Activated CD4-positive, alpha-beta T cell treated with anti-CD3 and anti-CD28 coated beads, Interleukin-2, Interleukin-4, amounts not matched to agents 100 ng/mL and 50 ng/mL, durations not matched to agents 16 hours and 8 hours (primary cell): Measurements from ENCODE around the gene GPR82.
A peak's percentile ranks its signal among the peaks of the same experiment; 100 is the strongest.
"Not testable (repeated sequence)": the region's sequence is repeated elsewhere in the genome, so short reads cannot be mapped to it uniquely, and the experiment has no call there.

Source experiments
- DNase-seq: peaks from one replicate; pipeline ENCODE4 v3.0.0-alpha.2; 2020; ENCODE audit warnings: low spot score

Gene GPR82

DNA sequence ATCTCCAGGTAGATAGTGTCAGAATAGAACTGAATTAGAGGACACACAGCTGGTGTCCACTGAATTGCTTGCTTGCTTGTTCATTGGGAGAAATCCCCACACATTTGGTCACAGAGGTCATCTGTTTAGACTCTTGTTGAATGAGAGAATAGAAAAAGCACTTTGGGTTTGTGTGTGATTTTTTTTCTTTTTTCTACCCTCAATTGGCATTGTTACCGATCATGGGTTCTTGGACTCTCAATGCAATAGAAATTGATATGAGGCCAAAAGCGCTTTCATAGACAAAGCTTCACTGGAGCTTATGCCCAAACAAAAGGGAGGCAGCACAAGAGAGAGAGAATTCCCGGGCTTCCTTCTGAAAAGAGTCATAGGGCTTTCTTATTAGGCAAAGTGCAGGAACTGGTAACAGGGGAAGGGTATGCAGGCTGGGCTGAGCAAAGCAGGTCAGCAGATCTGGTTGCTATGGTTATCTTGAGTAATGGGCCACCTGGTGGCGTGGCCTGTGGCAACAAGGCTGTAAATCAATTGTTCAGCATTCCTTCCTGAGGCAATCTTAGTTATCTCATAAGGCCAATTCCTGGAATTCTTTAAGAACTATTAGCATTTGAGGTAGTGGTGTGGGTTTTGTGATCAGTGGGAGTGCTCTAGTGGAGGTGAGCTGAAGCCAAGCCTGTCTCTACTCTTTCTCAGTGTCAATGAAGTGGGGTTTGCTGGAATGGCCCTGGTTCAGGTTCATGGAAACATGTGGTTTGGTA, 5.3 kb upstream of the GPR82 start:
- DNase-seq, result no peak

DNA sequence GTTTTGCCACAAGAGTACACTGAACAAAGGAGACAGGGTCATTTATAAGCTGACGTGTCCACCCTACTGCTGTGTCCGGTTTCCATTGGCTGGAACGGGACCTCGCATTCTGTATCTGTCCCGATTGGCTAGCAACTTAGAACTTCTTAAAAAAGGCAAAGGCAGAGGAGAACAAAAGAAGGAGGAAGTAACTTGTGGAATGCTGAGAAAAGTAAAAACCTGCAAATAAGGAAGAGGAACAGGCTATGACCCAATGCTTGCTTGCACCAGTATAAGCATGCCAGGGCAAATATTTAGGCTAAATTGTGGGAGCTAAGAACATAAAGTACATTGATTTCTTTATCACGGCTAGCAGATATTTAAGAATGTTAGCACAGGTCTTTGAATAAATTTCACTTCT, 4.4 kb upstream of the GPR82 start:
- DNase-seq, result not testable (repeated sequence)

DNA sequence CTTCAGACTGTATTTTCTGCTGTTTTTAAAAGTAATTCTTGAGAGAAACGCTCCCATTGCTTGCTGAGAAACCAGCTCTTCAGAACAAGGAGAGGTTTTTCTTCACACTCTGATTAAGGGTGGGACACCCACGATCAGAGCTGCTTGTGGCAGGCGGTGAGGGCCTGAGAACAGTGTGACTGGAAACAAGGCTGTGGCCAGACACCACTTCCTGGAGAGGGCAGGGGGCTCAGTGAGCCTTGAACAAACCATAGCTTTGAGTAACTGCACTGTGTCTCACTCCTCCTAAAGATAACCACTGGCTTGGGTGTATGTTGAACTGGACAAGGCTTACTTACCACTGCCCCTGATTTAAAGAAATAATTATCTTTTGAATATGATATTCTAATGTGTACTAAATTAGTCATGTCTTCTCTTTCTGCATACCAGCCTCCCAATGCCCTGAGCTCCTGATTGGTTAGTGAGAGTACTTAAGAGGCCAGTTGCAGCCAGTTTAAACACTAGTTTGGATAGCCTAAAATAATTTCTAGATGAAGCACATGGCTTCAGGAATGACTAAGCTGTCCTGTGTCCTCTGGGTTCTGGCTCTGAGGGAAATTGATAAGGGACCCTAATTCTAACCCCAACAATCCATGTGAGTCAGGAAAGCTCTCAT, 3.7 kb upstream of the GPR82 start:
- peak; percentile 58 for DNase-seq

DNA sequence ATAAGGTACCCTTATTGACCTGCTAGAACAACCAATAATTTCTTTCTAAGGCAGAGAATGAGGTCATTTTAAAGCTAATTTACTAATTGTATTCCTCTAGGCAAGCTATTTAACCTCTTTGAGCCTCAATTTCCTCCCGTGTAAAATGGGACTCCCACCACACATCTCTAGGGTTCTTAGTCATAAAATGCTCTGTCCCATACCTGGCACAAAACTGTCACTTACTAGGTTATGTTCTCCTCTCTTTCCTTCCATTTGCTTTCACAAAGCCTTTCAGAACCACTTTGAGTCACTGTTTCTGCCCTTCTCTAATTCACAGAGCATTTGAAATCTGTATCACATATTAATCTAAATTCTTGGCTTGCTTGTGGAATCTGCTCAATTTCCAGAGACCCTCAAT, 2.4 kb upstream of the GPR82 start:
- DNase-seq, result peak; percentile 42

DNA sequence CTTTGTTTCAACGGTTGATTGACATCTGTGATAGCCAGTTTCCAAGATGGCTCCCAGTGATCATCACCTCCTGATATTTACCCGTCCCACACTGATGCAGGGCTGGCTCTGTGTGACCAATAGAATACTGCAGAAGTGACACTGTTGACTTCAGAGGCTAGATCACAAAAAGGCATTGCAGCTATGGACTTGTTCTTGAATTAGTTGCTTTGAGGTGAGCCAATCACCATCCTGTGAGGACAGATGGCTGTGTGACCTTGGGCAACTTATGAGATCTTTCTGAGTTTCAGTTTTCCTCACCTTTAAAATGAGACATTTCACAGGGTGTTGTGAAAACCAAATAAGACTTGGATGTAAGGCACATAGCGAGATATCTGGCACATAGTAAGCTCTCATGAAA, 1.8 kb upstream of the GPR82 start:
- DNase-seq, result peak; percentile 36

DNA sequence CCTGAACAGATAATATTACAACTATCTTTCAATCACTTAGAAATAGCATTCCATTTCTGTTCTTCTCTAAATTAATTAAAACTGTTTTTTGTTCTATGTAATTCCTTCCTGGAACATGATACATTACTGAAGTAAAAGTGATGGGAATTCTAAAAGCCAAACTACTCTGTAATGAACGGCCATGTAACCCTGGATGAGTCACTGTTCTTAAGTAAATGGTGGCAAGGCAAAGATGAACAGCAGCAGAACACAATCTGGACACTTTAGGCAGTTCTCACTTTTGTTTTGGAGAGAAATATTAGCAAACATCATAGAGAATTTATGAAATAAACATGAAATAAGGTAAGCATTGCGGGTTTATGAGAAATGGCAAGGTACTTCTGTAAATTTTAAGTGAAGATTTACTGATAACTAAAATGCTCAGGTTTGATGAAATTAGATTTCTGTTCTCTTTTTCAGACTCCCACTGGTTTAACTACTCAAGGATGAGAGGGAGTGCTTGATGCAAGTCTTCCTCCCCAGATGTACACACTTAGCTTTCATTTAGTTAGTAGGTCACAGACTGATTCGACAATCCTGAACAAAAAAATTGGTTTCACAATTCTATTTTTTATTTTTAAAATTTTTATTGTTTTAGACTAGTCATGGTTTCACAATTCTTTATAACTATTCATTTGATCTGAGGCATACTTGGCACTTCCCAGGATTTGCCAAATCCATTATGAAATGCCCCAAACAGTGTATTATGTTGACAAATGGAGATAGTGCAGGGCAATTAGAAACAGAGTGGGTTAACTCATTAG, 964 bp upstream of the GPR82 start:
- DNase-seq, result no peak

DNA sequence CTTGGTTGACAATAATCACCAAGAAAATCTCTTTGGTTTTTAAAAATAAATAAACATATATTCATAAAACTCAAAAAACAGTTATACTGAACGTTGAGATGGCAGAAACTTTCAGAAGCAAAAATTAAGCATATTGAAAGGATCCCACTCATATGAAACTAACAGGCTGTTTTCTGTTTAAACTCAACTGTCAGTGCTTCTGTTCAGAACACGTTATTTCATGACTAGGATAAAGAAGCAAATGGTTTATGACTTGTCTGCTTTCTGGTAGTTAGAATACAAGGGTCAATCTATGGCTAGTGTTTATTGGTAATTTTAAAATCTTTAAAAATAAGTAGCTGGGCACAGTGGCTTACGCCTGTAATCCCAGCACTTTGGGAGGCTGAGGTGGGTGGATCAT, 4.1 kb downstream of the GPR82 start:
- no peak for DNase-seq

DNA sequence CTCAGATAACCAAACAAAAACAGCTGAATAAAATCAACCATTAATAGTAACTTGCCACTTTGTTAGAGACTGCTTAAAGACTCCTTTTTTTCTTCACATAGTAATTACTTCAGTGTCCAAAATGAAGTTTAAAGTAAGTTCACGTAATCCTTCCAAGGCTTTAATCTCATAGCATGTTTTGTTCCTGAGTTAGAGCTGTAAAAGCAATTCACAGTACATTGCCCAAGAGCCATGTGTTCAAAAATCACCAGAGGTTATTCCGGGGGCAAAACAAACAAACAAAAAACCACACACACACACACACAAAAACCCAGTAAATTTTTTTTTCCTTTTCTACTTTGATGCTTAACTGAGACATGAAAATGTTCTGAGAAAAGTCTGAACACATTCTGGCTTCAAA, 6.1 kb downstream of the GPR82 start:
- no peak for DNase-seq

DNA sequence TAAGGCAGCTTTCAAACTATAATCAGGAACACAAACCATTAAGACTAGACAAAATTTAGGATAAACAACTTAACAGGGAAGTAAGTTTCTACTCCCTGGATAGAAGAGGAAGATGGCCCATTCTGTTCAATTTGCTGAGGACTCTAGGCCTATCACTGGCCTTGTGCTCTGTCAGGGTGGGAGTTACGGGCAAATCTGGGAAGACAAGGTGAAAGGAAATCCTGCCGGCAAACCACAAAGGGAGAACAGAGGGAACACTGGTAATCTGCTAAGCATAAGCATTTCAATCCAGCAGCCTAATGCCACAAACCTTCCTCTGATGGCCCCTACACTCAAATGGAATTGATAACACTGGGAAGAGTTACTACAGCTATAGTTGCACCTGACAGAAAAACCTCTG, 8.3 kb downstream of the GPR82 start:
- DNase-seq, result no peak

DNA sequence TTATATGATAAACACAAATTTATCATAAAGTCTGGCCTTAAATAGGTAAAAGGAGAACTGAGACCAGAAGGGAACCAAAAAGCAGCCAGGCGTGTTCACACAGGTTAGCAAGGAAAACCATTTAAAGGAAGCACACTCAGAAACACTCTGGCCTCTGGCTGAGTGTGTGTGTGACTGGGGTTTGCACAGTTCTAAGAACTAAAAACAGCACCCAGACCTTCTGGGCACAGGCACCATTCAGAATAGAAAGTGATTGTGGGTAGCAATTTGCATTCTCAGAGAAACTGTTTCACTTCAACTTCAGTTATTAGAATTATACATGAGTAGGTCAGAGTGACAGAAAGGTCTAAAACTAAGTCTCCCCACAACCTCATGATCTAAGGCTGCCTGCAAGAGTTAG, 10.0 kb downstream of the GPR82 start:
- peak; percentile 63 for DNase-seq

DNA sequence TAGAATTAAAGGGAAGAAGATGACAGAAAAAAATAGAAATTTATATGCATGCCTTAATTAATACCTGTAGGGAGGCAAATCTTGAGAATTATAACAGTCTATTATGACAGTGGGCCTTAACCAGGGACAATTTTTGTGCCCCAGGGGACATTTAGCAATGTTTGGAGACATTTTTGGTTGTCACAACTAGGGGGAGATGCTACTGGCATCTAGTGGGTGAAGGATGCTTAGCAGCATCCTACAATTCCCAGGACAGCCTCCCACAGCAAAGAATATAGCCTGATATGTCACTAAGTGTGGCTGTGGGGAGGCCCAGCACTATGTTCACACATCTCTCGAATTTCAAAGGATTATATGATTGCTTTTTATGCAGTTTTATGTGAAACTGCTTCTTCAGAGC, 10.5 kb downstream of the GPR82 start:
- DNase-seq, result peak; percentile 26

DNA sequence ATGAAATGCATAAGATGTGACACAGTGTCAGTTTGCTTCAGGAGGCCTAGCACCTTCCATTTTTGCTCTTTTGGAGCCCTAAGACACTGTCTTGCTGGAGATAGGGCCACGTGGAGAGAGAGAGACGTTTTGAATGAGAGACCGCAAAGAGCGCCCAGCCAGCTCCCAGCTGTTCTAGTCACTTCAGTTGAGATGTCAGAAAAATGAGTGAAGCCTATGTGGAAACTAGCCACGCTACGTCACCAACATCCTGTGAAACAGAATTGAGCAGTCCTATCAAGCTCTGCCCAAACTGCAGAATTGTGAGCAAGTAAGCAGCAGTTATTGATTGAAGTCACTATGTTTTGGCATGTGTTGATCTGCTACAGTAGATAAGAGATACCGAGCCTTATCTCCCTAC, 13.1 kb downstream of the GPR82 start:
- peak; percentile 36 for DNase-seq

DNA sequence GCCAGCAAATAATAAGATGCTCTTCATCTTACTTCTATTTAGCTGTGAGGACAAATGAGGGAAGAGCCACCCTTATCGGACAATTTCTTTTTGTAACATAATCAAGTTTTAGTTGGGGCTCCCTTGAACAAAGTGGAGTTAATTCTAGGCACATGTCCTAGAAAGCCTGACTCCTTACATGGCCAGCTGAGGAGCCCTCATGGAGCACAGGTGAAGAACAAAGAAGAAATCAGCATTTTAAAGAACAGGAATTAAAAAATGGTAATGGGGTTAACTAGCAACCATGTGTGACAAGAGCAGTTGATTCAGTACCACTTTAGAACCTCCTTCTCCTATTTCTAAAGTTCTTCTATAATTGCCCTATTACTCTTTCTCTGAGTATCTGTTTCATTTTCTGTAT, 15.9 kb downstream of the GPR82 start:
- no peak for DNase-seq

DNA sequence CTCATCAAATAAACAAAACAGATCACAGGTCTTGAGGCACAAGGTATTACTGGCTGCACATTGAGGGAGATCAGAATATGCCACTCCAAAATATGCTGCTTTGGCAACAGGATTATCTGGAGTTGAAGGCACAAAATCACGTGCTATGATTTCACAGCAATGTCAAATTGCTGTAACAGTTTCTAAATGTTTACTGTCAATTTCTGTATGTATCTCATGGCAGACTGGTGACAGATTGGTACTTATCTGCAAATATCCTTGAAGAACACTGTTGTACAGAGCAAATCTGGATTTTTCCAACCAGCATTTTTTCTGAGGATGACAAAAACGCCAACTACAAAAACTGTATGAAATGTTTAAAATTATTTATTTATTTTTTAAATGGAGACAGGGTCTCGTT, 26.7 kb downstream of the GPR82 start:
- DNase-seq, result no peak

DNA sequence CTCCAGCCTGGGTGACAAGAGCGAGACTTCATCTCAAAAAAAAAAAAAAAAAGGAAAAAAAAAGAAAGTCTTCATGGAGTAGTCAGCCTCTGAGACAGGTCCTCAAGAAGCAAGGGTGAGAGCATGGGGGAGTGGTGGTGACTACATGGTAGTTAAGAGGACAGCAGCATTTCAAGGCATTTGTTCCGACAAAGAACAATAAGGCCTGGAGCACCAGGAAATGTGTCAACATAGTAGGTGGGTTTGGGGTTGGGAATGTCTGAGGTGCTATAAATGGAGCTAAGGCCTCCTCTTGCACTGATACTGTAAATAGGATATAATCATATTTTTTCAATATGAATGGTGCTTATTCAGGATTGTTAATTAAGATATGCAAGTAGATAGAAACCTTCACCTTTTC, 34.4 kb downstream of the GPR82 start:
- no peak for DNase-seq

DNA sequence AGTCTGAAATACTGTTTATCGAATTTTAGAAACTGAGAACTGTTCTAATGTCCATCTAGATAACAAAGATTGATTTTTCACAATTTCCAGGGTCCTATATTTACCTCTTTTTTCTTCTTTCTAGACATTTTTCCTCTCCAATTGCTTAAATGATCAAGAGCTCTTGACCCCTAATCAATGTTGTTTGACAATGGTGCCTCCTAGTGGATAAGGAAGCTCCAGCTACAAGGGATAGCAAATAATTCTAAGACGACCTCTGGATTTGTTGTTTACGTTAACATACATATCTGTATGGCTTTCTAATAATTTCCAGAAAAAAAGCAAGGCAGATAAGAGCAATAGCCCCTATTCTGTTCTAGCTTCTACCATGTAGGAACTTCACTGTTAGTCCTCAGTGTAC, 35.8 kb downstream of the GPR82 start:
- peak; percentile 50 for DNase-seq

DNA sequence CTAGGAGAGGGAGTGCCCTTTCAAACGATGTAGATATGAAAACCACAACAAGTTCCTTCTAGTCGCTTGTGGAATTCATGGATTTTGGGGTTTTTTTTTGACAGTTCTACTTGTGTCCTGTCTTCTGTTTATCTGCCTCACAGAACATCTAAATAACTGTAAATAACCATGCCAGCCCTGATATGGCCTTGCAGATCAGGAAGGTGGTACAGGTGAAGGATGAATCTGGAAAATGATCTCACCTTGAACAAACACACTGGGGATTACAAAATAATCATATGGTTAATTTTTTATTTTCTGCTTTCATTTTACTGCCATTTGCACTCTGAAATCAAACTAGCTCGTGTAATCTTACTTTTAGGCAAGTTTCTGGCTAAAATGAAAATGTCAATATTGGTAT, 37.2 kb downstream of the GPR82 start:
- DNase-seq, result no peak

DNA sequence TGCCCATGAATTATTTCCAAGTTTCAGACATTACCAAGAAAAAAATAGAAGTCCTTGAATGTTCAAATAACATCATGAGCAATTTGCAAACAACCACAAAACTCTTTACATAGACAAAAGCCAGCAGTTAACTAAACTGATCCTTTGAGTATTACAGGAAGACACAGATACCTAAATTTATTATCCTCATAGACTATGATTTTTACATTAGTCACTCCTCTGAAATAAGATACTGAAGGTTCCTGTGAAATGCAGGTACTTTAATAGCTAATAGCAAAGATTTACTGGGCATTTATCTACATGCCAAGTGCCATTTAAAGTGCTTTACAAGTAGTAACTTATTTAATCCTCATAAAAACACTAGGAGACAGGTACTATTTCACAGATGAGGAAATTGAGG, 37.7 kb downstream of the GPR82 start:
- no peak for DNase-seq

DNA sequence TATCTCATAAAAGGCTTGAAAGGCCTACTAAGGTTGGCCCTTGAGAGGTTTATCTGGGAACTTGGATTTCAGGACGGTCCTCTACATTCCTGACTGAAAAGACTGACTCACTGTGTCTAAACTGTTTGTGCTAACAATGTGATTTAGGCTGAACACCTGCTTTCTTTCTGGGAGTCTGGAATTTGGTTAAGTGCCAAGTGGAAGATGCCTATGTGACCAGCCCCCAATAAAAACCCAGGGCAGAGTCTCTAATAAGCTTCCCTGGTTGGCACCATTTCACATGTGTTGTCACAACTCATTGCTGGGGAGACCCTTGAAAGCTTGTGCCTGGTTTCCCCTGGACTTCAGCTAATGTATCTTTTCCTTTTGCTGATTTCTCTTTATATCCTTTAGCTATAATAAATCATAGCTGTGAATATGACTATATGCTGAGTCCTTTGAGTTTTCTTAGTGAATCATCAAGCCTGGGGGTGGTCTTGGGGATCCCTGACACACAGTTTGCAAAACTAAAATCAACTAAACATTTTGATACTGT, 55.1 kb downstream of the GPR82 start:
- no peak for DNase-seq
